ENCODE data around the gene MAD1L1. TPM values are rescaled to one million over a fixed set of nuclear protein-coding genes. Genes with fewer than 3 reads are reported as not detected.
"Not testable (repeated sequence)": the region's sequence is repeated elsewhere in the genome, so short reads cannot be mapped to it uniquely, and the experiment has no call there.

MAD1L1 gene
- total RNA-seq, 2 donors from 2014 or later = 59.1 to 61.4 TPM

DNA sequence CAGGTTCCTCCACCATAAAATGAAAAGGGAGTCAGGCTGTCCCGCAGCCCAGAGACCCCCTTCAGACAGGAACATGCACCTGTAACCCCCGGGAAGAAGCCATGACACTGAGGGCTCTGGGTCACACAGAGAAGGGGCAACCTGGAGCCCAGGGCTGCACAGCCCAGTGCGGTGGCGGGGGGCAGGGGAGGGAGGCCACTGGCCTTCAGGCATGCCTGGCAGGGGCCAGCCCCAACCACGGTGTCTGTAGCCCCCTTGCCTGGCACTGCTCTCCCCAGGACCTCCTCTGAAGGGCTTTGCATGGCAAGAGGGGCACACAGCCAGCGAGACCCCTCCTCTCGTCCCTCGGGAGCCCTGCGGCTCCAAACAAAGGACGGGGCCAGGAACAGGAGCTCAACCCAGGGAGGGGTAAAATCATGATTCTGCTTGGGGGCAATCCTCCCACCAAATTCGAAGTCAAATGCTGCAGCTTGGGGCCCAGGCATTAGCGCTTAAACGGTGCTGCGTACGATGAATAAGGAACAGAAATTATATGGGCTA lies 235.1 kb downstream of the MAD1L1 start:
- no peak overlapping the region for H3K9ac ChIP-seq (ENCODE audit: extremely low read depth, low read length, poor library complexity, severe bottlenecking)
- WGBS, 2 experiments (ENCODE audit: insufficient coverage in 1 of 2, insufficient read length in 1 of 2) = 88 to 97% methylated on average over 10 to 15 of the region's 15 CpGs
- H3K36me3 Mint-ChIP-seq (ENCODE audit: low read depth) = no peaks in the 10 kb centered on the region
- H3K9me3 ChIP-seq (ENCODE audit: control insufficient read depth, low read length) = no peaks in the 10 kb centered on the region
- H3K27ac ChIP-seq (ENCODE audit: low read depth, low read length) = no peak overlapping the region
- no peak overlapping the region for H3K4me3 ChIP-seq (ENCODE audit: low read length)
- H3K4me1 Mint-ChIP-seq = no peaks in the 10 kb centered on the region
- no peak overlapping the region for H3K4me3 Mint-ChIP-seq
- H3K27me3 ChIP-seq (ENCODE audit: control insufficient read depth, insufficient read depth, low read length, poor library complexity, severe bottlenecking) = no peaks in the 10 kb centered on the region
- no peak overlapping the region for H3K27ac Mint-ChIP-seq
- TF ChIP-seq, protein P1, sequence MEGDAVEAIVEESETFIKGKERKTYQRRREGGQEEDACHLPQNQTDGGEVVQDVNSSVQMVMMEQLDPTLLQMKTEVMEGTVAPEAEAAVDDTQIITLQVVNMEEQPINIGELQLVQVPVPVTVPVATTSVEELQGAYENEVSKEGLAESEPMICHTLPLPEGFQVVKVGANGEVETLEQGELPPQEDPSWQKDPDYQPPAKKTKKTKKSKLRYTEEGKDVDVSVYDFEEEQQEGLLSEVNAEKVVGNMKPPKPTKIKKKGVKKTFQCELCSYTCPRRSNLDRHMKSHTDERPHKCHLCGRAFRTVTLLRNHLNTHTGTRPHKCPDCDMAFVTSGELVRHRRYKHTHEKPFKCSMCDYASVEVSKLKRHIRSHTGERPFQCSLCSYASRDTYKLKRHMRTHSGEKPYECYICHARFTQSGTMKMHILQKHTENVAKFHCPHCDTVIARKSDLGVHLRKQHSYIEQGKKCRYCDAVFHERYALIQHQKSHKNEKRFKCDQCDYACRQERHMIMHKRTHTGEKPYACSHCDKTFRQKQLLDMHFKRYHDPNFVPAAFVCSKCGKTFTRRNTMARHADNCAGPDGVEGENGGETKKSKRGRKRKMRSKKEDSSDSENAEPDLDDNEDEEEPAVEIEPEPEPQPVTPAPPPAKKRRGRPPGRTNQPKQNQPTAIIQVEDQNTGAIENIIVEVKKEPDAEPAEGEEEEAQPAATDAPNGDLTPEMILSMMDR (conservative IDR thresholded peaks at IDR 0.05) = no peak
- H3K9me3 Mint-ChIP-seq = no peaks in the 10 kb centered on the region
- no peaks in the 10 kb centered on the region for H3K36me3 ChIP-seq (ENCODE audit: control insufficient read depth, insufficient read depth, low read length)
- no peaks in the 10 kb centered on the region for H3K4me1 ChIP-seq (ENCODE audit: control insufficient read depth, insufficient read depth, low read length)
- no peaks in the 10 kb centered on the region for H3K27me3 Mint-ChIP-seq (ENCODE audit: insufficient read depth)
- DNase-seq = no peak

DNA sequence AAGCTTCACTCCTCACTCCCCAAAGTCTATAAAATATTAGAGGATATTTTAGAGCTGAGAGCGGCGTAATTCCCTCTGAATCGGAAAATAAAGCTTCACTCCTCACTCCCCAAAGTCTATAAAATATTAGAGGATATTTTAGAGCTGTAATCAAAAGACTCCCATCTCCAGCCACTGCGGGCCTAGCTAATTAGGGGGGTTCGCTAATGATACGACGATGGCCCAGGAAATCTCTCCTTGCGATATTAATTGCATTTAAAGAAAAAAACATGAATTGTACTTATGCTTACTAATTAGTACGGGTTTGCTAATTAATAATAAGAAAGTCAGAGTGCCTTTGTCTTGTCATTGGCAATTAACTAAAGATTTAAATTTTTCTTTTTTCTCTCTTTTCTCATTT lies 235.9 kb downstream of the MAD1L1 start:
- Histone ChIP-seq H3K36me3 (ENCODE audit: control insufficient read depth, insufficient read depth, low read length) (no peaks in the 10 kb centered on the region), H3K9me3 (ENCODE audit: control insufficient read depth, low read length) (no peaks in the 10 kb centered on the region), H3K9ac (ENCODE audit: extremely low read depth, low read length, poor library complexity, severe bottlenecking) (no peak overlapping the region), H3K4me1 (ENCODE audit: control insufficient read depth, insufficient read depth, low read length) (no peaks in the 10 kb centered on the region), H3K4me3 (ENCODE audit: low read length) (no peak overlapping the region), H3K27me3 (ENCODE audit: control insufficient read depth, insufficient read depth, low read length, poor library complexity, severe bottlenecking) (no peaks in the 10 kb centered on the region), H3K27ac (ENCODE audit: low read depth, low read length) (no peak overlapping the region)
- H3K4me1 Mint-ChIP-seq = no peaks in the 10 kb centered on the region
- H3K9me3 Mint-ChIP-seq = no peaks in the 10 kb centered on the region
- no peak overlapping the region for H3K4me3 Mint-ChIP-seq
- H3K27me3 Mint-ChIP-seq (ENCODE audit: insufficient read depth) = no peaks in the 10 kb centered on the region
- TF ChIP-seq, protein P1 (conservative IDR thresholded peaks at IDR 0.05) = no peak
- H3K36me3 Mint-ChIP-seq (ENCODE audit: low read depth) = no peaks in the 10 kb centered on the region
- peak overlapping the region; percentile 70 for H3K27ac Mint-ChIP-seq
- no peak for DNase-seq
- 99 to 100% methylated on average over 5 to 6 of the region's 9 CpGs for WGBS, 2 experiments (ENCODE audit: insufficient coverage in 1 of 2, insufficient read length in 1 of 2)

DNA sequence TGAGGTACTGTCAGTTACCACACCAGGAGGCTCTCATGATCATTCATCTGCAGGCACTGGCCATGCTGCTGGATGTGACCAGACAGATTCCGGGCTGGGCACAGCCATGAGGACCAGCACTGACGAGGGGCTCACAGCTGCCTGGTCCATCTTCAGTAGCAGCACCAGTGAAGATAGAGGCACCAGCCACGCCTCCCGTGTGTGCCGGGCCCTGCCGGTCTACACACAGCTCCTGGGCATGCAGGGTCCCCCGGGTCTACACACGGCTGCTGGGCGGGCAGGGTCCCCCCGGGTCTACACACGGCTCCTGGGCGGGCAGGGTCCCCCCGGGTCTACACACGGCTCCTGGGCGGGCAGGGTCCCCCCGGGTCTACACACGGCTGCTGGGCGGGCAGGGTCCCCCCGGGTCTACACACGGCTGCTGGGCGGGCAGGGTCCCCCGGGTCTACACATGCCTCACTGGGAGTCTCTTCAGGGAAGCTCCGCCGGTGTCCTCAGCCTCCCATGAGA lies 236.8 kb downstream of the MAD1L1 start:
- H3K4me1 Mint-ChIP-seq; H3K4me1 ChIP-seq (ENCODE audit: control insufficient read depth, insufficient read depth, low read length); H3K9ac ChIP-seq (ENCODE audit: extremely low read depth, low read length, poor library complexity, severe bottlenecking); H3K36me3 Mint-ChIP-seq (ENCODE audit: low read depth); H3K9me3 ChIP-seq (ENCODE audit: control insufficient read depth, low read length); H3K27me3 ChIP-seq (ENCODE audit: control insufficient read depth, insufficient read depth, low read length, poor library complexity, severe bottlenecking); H3K27me3 Mint-ChIP-seq (ENCODE audit: insufficient read depth); H3K27ac Mint-ChIP-seq; H3K27ac ChIP-seq (ENCODE audit: low read depth, low read length); DNase-seq; H3K4me3 Mint-ChIP-seq; H3K36me3 ChIP-seq (ENCODE audit: control insufficient read depth, insufficient read depth, low read length); H3K4me3 ChIP-seq (ENCODE audit: low read length); H3K9me3 Mint-ChIP-seq: not testable (repeated sequence)
- WGBS, 2 experiments (ENCODE audit: insufficient coverage in 1 of 2, insufficient read length in 1 of 2) = 91 to 95% methylated on average over 7 to 24 of the region's 24 CpGs

DNA sequence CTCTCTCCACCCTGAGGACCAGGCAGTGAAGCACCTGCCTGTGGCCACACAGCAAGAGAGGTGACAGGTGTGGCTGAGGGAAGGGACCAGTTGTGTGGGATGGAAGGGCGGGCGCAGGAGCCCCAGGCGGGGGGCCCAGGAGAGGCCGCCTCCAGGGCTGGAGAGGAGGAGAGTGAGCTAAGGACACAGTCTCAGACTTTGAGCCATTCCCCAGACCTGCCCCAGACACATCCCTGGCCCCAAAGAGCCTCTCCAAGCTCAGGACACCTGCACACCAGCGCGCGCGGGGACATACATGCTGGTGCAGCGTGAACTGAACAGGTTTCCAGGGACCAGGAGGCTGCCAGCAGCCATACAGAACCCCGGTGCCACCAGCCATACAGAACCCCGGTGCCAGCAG lies 237.3 kb downstream of the MAD1L1 start:
- Histone ChIP-seq H3K27me3 (ENCODE audit: control insufficient read depth, insufficient read depth, low read length, poor library complexity, severe bottlenecking) (no peaks in the 10 kb centered on the region), H3K36me3 (ENCODE audit: control insufficient read depth, insufficient read depth, low read length) (no peaks in the 10 kb centered on the region), H3K4me3 (ENCODE audit: low read length) (no peak overlapping the region), H3K27ac (ENCODE audit: low read depth, low read length) (no peak overlapping the region), H3K9ac (ENCODE audit: extremely low read depth, low read length, poor library complexity, severe bottlenecking) (no peak overlapping the region), H3K9me3 (ENCODE audit: control insufficient read depth, low read length) (no peaks in the 10 kb centered on the region), H3K4me1 (ENCODE audit: control insufficient read depth, insufficient read depth, low read length) (no peaks in the 10 kb centered on the region)
- no peaks in the 10 kb centered on the region for H3K27me3 Mint-ChIP-seq (ENCODE audit: insufficient read depth)
- DNase-seq = no peak
- H3K36me3 Mint-ChIP-seq (ENCODE audit: low read depth) = no peaks in the 10 kb centered on the region
- no peaks in the 10 kb centered on the region for H3K9me3 Mint-ChIP-seq
- H3K4me1 Mint-ChIP-seq = no peaks in the 10 kb centered on the region
- no peak overlapping the region for H3K4me3 Mint-ChIP-seq
- H3K27ac Mint-ChIP-seq = no peak overlapping the region
- 85 to 98% methylated on average over 7 to 11 of the region's 11 CpGs for WGBS, 2 experiments (ENCODE audit: insufficient coverage in 1 of 2, insufficient read length in 1 of 2)
- TF ChIP-seq, protein P1 (conservative IDR thresholded peaks at IDR 0.05) = no peak

All from endodermal cell (in vitro differentiated cells).